GM12874 (cell line): Measurements from ENCODE around the gene BICDL1.

Experiments
- TF ChIP-seq, protein P1 (sequence below): IDR thresholded peaks from 2 replicates; pipeline ENCODE4 v1.5.1; 2011; ENCODE audit warnings: low read depth, mild to moderate bottlenecking, control low read depth, low read length, moderate library complexity; ENCODE audit not compliant: insufficient read depth

The BICDL1 gene

DNA sequence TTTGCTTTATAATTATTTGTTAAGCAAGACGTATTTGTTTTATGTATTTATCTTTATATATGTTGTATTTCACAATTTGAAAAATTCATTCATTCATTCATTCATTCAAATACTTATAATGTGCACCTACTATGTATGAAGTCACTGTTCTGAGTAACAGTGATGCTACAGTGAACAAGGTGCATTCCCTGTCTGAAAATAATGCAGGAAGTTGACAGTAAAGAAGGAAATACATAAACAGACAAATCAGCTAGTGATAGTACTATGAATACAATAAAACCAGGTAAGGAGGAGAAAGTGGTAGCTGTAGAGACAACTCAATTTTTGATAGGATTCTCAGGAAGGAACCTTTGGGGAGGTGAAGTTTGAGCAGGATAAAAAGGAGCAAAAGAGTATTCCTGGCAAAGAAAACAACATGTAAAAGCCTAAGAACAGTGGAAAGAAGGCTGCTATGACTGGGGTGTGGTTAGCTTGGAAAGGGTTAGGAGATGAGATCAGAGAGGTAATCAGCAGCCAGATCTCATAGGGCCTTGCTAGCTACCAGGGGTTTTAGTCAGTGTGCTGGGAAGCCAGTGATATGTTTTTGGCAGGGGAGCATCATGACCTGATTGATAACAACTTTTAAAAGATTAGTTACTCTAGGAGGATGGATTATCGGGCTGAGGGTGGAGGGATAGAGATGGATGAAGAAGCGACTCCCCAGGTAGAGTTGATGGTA is 17.4 kb downstream of the BICDL1 start:
- TF ChIP-seq, protein P1, sequence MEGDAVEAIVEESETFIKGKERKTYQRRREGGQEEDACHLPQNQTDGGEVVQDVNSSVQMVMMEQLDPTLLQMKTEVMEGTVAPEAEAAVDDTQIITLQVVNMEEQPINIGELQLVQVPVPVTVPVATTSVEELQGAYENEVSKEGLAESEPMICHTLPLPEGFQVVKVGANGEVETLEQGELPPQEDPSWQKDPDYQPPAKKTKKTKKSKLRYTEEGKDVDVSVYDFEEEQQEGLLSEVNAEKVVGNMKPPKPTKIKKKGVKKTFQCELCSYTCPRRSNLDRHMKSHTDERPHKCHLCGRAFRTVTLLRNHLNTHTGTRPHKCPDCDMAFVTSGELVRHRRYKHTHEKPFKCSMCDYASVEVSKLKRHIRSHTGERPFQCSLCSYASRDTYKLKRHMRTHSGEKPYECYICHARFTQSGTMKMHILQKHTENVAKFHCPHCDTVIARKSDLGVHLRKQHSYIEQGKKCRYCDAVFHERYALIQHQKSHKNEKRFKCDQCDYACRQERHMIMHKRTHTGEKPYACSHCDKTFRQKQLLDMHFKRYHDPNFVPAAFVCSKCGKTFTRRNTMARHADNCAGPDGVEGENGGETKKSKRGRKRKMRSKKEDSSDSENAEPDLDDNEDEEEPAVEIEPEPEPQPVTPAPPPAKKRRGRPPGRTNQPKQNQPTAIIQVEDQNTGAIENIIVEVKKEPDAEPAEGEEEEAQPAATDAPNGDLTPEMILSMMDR, result no peak

DNA sequence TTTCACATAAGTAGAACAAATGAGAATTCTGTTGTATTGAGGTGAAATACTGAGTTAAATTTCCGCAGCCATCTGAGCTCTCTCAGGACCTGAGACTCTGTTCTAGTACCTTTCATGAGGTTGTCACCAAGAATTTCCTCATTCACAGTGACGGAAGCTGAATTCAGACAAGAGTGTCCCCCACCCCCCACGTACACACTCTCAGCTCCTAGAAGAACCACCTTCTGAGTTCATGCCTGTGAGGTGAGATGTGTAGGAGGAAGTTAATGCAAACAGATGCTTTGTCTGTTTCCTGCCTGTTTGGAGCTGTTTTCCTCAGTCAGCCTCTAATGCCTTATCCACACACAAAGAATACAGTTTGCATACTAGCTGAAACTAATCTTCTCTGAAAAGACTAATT is 18.2 kb downstream of the BICDL1 start:
- TF ChIP-seq, protein P1, result no peak

DNA sequence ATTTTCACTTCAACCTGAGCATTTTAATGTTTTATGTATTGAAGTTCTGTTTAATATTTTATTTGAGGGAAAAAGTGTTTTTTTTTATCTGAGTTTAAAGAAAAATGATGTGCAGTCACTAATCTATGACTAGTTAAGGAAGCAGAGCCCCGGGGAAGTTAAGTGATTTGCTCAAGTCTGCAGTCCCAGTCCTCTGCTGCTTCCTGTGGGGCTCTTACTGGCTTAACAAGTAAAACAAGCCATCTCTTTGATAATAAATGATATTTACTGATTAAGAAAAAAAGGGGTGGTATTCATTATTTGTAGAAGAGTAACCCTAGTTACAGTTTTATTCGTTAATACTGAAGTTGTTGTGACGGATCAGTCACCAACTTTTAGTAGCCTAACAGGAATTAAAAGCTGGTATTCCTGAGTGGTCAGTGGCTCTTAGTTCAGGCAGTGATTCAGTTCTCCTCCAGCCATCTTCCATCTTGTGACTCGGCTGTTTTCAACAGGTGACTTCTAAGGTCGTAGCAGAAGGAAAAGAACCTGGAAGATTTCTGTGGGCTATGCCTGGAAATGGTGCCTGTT is 21.7 kb downstream of the BICDL1 start:
- TF ChIP-seq, protein P1, result no peak

DNA sequence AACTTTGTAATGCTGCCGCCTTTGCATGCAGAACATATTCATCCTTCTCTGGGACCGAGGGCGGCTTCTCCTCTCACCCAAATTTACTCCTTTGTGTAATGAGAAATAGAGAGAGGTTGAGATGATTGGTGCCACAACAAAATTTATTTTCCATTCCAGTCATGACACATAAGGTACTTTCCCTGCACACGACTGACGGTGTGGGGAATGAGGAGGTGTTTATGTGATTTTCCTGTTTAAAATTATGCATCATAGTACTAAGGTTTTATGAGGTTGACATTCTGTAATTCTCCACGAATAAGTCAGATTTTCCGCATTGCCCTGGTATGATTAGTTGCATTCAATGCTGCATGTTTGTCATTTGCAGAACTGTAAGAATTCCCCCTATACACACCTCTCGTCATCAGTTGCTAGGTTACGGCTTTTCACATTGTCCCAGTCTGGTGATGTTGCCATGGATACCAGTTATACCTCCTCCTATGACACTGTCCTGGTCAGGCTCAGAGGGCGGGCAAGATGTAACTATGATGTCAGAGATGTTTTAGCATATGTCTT is 23.1 kb downstream of the BICDL1 start:
- TF ChIP-seq, protein P1, result no peak

DNA sequence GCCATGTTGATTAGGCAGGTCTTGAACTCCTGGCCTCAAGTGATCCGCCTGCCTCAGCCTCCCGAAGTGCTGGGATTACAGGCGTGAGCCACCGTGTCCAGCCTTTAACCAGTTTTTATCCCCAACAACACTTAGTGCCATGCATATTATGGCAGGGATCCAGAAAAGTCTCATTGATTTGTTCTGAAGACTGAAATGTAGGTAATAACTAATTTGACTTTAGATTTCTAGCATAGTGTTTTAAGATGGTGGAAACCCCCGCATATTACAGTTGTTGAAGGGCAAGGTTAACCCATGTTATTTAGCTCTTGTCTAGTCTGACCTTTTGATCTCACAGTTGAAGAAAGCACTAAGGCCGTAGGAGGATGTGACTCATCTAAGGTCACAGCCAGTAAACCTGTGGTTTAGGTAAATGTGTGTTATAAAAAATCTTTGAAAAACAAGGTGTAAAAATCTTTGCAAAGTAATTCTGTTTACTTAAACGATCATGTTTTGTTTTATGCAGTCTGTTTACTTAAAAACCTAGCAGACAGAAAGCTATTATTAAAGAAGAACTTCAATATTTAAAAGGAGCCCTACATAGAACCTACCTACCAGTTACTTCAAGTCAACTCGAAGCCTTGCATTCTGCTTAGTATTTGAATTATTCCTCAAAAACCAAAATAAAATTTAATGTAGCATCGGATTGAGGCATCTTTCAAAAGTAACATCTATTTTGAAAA is 24.8 kb downstream of the BICDL1 start:
- TF ChIP-seq, protein P1, result no peak

DNA sequence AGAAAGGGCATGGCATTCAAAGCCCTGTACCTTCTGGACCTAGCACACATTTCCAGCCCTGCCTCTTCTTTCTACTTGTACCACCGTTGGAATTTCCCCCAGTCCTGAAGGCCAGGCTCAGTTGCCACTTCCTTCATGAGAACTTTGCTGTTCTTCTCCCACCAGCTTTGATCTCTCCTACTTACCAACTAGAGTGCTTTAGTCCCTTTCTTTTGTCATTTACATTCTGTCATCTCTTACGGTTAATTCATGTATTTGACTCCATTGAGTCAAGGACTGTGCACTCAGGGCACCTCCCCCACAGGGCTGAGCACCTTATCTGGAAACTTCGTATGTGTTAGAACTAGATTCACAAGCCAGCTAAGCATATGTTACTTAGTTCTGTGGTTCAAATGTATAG is 26.3 kb downstream of the BICDL1 start:
- TF ChIP-seq, protein P1, result no peak

DNA sequence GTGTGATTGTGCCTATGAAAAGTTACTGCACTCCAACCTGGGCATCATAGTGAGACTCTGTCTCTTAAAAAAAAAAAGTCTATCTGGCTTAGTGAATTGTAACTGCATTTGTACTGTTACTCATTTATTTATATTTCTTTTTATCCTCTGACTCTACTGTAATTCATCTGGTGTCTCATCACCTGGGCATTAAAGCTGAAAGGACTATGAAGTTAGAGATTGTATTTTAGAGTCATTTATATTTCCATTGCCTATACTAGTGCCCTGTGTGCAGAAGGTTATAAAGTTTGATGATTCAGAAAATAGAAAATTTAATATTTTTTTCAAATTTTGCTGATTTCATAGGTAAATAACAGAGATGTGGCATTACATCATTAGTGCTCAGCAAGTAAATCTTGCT is 30.2 kb downstream of the BICDL1 start:
- TF ChIP-seq, protein P1, result no peak
